Esophagus squamous epithelium (tissue), 4 donors: ENCODE measurements around the gene SLCO2B1.

ENCODE experiments used
- CTCF ChIP-seq, 6 experiments: fragments of 450-650 bp in 4 of 6; fragments of 200-600 bp in 2 of 6; sonication (generic) in 2 of 6; IDR thresholded peaks; one replicate each; pipeline ENCODE4 v1.5.1; 2016 to 2019; ENCODE audit warnings: antibody characterized with exemption in 6 of 6, mild to moderate bottlenecking in 4 of 6, moderate library complexity in 4 of 6
- POLR2A ChIP-seq, 4 donors: fragments of 450-650 bp; IDR thresholded peaks; one replicate each; pipeline ENCODE4 v1.6.1; 2017; ENCODE audit warnings: antibody characterized with exemption in 4 of 4, mild to moderate bottlenecking in 4 of 4, moderate library complexity in 3 of 4

- TF ChIP-seq CTCF (IDR thresholded peaks at IDR 0.05) (no peak), POLR2A (IDR thresholded peaks at IDR 0.05) (no peak)
Measured at GRCh38 chr11:75244052-75244814, 93.3 kb downstream of the SLCO2B1 start.
